IPS-18c (cell line): Measurements from ENCODE around the gene SRPRA.

ENCODE experiments used
- H3K4me3 ChIP-seq: 2 replicates; pipeline ENCODE4 v1.7.0; 2013; ENCODE audit warnings: low read depth, mild to moderate bottlenecking, low read length, moderate library complexity; ENCODE audit not compliant: insufficient read depth
- H3K9me3 ChIP-seq: one replicate; pipeline ENCODE4 v1.6.1; 2013; ENCODE audit warnings: mild to moderate bottlenecking, low read length, moderate library complexity; ENCODE audit not compliant: control insufficient read depth, insufficient read depth

Gene SRPRA

DNA sequence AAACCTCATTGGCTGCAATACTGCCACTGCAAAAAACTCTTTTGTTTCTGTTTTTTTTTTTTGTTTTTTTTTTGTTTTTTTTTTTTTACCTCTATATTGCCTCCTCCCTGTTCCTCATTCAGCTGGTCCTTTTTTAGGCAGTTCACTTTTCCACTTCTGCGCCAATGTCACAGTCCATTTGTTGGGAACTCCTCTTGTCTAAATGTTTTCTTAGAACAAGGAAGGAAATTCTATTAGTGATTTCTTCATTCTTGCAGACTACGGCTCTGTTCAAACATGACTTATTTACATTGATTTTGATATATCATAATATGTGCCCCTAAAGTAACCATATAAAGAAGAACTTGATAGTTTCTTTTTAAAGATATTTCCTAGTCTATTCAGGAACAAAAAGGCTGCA, 54.3 kb downstream of the SRPRA start:
- H3K9me3 ChIP-seq: no peaks in the 10 kb centered on the region
- no peak overlapping the region for H3K4me3 ChIP-seq
